IPS-20b (cell line): ENCODE data around the gene PTPRZ1.

Experiments
- H3K27ac ChIP-seq: one replicate; pipeline ENCODE4 v1.5.1; 2013; ENCODE audit warnings: low read length
- H3K27me3 ChIP-seq: 2 replicates; pipeline ENCODE4 v1.6.1; 2013; ENCODE audit warnings: mild to moderate bottlenecking, low read length, inconsistent platforms; ENCODE audit not compliant: insufficient read depth
- H3K36me3 ChIP-seq: 2 replicates; pipeline ENCODE4 v1.6.1; 2013; ENCODE audit warnings: low read depth, mild to moderate bottlenecking, inconsistent platforms, low read length, moderate library complexity; ENCODE audit not compliant: insufficient read depth
- H3K4me1 ChIP-seq: 2 replicates; pipeline ENCODE4 v1.6.1; 2013; ENCODE audit warnings: mild to moderate bottlenecking, control low read depth, inconsistent platforms, low read length, moderate library complexity; ENCODE audit not compliant: insufficient read depth
- H3K4me3 ChIP-seq: 2 replicates; pipeline ENCODE4 v1.5.1; 2013; ENCODE audit warnings: mild to moderate bottlenecking, low read length, inconsistent platforms
- H3K9ac ChIP-seq: 2 replicates; pipeline ENCODE4 v1.6.1; 2013; ENCODE audit warnings: low read depth, mild to moderate bottlenecking, inconsistent platforms, low read length, moderate library complexity
- H3K9me3 ChIP-seq: 2 replicates; pipeline ENCODE4 v1.6.1; 2013; ENCODE audit warnings: mild to moderate bottlenecking, low read depth, low read length, inconsistent platforms; ENCODE audit not compliant: insufficient read depth

The PTPRZ1 gene

GRCh38 chr7:121931149-121931902, 58.4 kb downstream of the PTPRZ1 start:
- peak overlapping the region; percentile 11 for H3K27ac ChIP-seq
- H3K4me1 ChIP-seq = peaks cover 24% of the 10 kb centered on the region
- no peaks in the 10 kb centered on the region for H3K9me3 ChIP-seq
- H3K4me3 ChIP-seq = no peak overlapping the region
- peaks cover 10% of the 10 kb centered on the region for H3K36me3 ChIP-seq
- no peak overlapping the region; the same call in 1 of the 2 replicates for H3K9ac ChIP-seq
- H3K27me3 ChIP-seq = no peaks in the 10 kb centered on the region

- Histone ChIP-seq H3K27me3 (no peaks in the 10 kb centered on the region), H3K4me3 (no peak overlapping the region), H3K9me3 (no peaks in the 10 kb centered on the region), H3K36me3 (peaks cover 16% of the 10 kb centered on the region), H3K27ac (no peak overlapping the region), H3K4me1 (peaks cover 37% of the 10 kb centered on the region), H3K9ac (no peak overlapping the region)
Measured at GRCh38 chr7:121932768-121933167, 59.8 kb downstream of the PTPRZ1 start.

GRCh38 chr7:121936951-121937623, 64.1 kb downstream of the PTPRZ1 start:
- peaks cover 6% of the 10 kb centered on the region; the same call in 1 of the 2 replicates for H3K36me3 ChIP-seq
- H3K9ac ChIP-seq = peak overlapping the region; percentile 51; the same call in 1 of the 2 replicates
- no peaks in the 10 kb centered on the region for H3K27me3 ChIP-seq
- peak overlapping the region; percentile 92 for H3K27ac ChIP-seq
- no peaks in the 10 kb centered on the region for H3K9me3 ChIP-seq
- H3K4me3 ChIP-seq = peak overlapping the region; percentile 29; the same call in 1 of the 2 replicates
- peaks cover 63% of the 10 kb centered on the region for H3K4me1 ChIP-seq

- Histone ChIP-seq H3K9ac (peak overlapping the region; percentile 79), H3K27ac (peak overlapping the region; percentile 98), H3K36me3 (peaks cover 6% of the 10 kb centered on the region; the same call in 1 of the 2 replicates), H3K27me3 (no peaks in the 10 kb centered on the region), H3K4me1 (peaks cover 67% of the 10 kb centered on the region), H3K9me3 (no peaks in the 10 kb centered on the region), H3K4me3 (peak overlapping the region; percentile 53)
Measured at GRCh38 chr7:121938429-121938996, 65.6 kb downstream of the PTPRZ1 start.

GRCh38 chr7:121940918-121941317, 68.0 kb downstream of the PTPRZ1 start:
- H3K27ac ChIP-seq = peak overlapping the region; percentile 98
- H3K9me3 ChIP-seq = no peaks in the 10 kb centered on the region
- peaks cover 60% of the 10 kb centered on the region for H3K4me1 ChIP-seq
- H3K9ac ChIP-seq = peak overlapping the region; percentile 75; the same call in 1 of the 2 replicates
- peaks cover 9% of the 10 kb centered on the region; the same call in 1 of the 2 replicates for H3K36me3 ChIP-seq
- H3K27me3 ChIP-seq = no peaks in the 10 kb centered on the region
- H3K4me3 ChIP-seq = no peak overlapping the region

GRCh38 chr7:121941830-121942229, 68.9 kb downstream of the PTPRZ1 start:
- Histone ChIP-seq H3K27me3 (no peaks in the 10 kb centered on the region), H3K9me3 (no peaks in the 10 kb centered on the region), H3K4me3 (no peak overlapping the region), H3K4me1 (peaks cover 50% of the 10 kb centered on the region), H3K9ac (peak overlapping the region; percentile 75; the same call in 1 of the 2 replicates), H3K27ac (no peak overlapping the region), H3K36me3 (peaks cover 7% of the 10 kb centered on the region; the same call in 1 of the 2 replicates)

GRCh38 chr7:121945066-121945465, 72.1 kb downstream of the PTPRZ1 start:
- H3K4me3 ChIP-seq = no peak overlapping the region
- H3K9me3 ChIP-seq = no peaks in the 10 kb centered on the region
- no peak overlapping the region for H3K27ac ChIP-seq
- H3K4me1 ChIP-seq = peaks cover 24% of the 10 kb centered on the region
- no peak overlapping the region for H3K9ac ChIP-seq
- H3K27me3 ChIP-seq = no peaks in the 10 kb centered on the region
- peaks cover 5% of the 10 kb centered on the region; the same call in 1 of the 2 replicates for H3K36me3 ChIP-seq

- no peaks in the 10 kb centered on the region for H3K27me3 ChIP-seq
- H3K9me3 ChIP-seq = no peaks in the 10 kb centered on the region
- peaks cover 5% of the 10 kb centered on the region; the same call in 1 of the 2 replicates for H3K36me3 ChIP-seq
- peaks cover 19% of the 10 kb centered on the region; the same call in 1 of the 2 replicates for H3K4me1 ChIP-seq
- H3K9ac ChIP-seq = no peak overlapping the region; the same call in 1 of the 2 replicates
- H3K27ac ChIP-seq = no peak overlapping the region
- H3K4me3 ChIP-seq = no peak overlapping the region
Measured at GRCh38 chr7:121945480-121946236, 72.7 kb downstream of the PTPRZ1 start.

GRCh38 chr7:121953164-121953563, 80.2 kb downstream of the PTPRZ1 start:
- Histone ChIP-seq H3K36me3 (no peaks in the 10 kb centered on the region), H3K4me3 (no peak overlapping the region), H3K27ac (peak overlapping the region; percentile 16), H3K27me3 (no peaks in the 10 kb centered on the region), H3K9ac (peak overlapping the region; percentile 3; the same call in 1 of the 2 replicates), H3K9me3 (no peaks in the 10 kb centered on the region), H3K4me1 (peaks cover 22% of the 10 kb centered on the region; the same call in 1 of the 2 replicates)

- Histone ChIP-seq H3K9ac (no peak overlapping the region), H3K36me3 (no peaks in the 10 kb centered on the region), H3K27me3 (no peaks in the 10 kb centered on the region), H3K4me3 (no peak overlapping the region), H3K4me1 (peaks cover 22% of the 10 kb centered on the region; the same call in 1 of the 2 replicates), H3K27ac (no peak overlapping the region), H3K9me3 (no peaks in the 10 kb centered on the region)
Measured at GRCh38 chr7:121953601-121954000, 80.6 kb downstream of the PTPRZ1 start.

- H3K27me3 ChIP-seq = no peaks in the 10 kb centered on the region
- H3K9ac ChIP-seq = no peak overlapping the region
- no peak overlapping the region for H3K27ac ChIP-seq
- no peaks in the 10 kb centered on the region for H3K9me3 ChIP-seq
- no peak overlapping the region for H3K4me3 ChIP-seq
- no peaks in the 10 kb centered on the region for H3K36me3 ChIP-seq
- peaks cover 26% of the 10 kb centered on the region; the same call in 1 of the 2 replicates for H3K4me1 ChIP-seq
Measured at GRCh38 chr7:121954803-121955202, 81.8 kb downstream of the PTPRZ1 start.
